Fibroblast of skin of back (primary cell): Measurements from ENCODE around the gene NPM1.
"Not testable (repeated sequence)": the region's sequence is repeated elsewhere in the genome, so short reads cannot be mapped to it uniquely, and the experiment has no call there.

Experiments used
- DNase-seq: peaks from one replicate; pipeline ENCODE4 v3.0.0-alpha.2; 2013

Gene NPM1

GRCh38 chr5:171386006-171386671, 1.5 kb upstream of the NPM1 start:
- DNase-seq = no peak

GRCh38 chr5:171386861-171387344, 746 bp upstream of the NPM1 start:
- DNase-seq = peak; percentile 22

- peak; percentile 79 for DNase-seq
Measured at GRCh38 chr5:171387970-171388815, 544 bp downstream of the NPM1 start.

GRCh38 chr5:171388816-171389168, 1.1 kb downstream of the NPM1 start:
- DNase-seq = peak; percentile 9

- no peak for DNase-seq
Measured at GRCh38 chr5:171390883-171391677, 3.4 kb downstream of the NPM1 start.

- DNase-seq = no peak
Measured at GRCh38 chr5:171391996-171392577, 4.4 kb downstream of the NPM1 start.

GRCh38 chr5:171392585-171393159, 5.0 kb downstream of the NPM1 start:
- no peak for DNase-seq

GRCh38 chr5:171395042-171395441, 7.4 kb downstream of the NPM1 start:
- DNase-seq = no peak

- DNase-seq = not testable (repeated sequence)
Measured at GRCh38 chr5:171396583-171396982, 8.9 kb downstream of the NPM1 start.

GRCh38 chr5:171397190-171397589, 9.5 kb downstream of the NPM1 start:
- DNase-seq = no peak

- no peak for DNase-seq
Measured at GRCh38 chr5:171397599-171397998, 9.9 kb downstream of the NPM1 start.

- DNase-seq = not testable (repeated sequence)
Measured at GRCh38 chr5:171398660-171399059, 11.0 kb downstream of the NPM1 start.

GRCh38 chr5:171400169-171400568, 12.5 kb downstream of the NPM1 start:
- DNase-seq = no peak

- no peak for DNase-seq
Measured at GRCh38 chr5:171401167-171401947, 13.7 kb downstream of the NPM1 start.

- not testable (repeated sequence) for DNase-seq
Measured at GRCh38 chr5:171402751-171403150, 15.1 kb downstream of the NPM1 start.

GRCh38 chr5:171405615-171406014, 18.0 kb downstream of the NPM1 start:
- DNase-seq = peak; percentile 26

- DNase-seq = no peak
Measured at GRCh38 chr5:171407234-171407633, 19.6 kb downstream of the NPM1 start.

GRCh38 chr5:171409164-171410136, 21.8 kb downstream of the NPM1 start:
- no peak for DNase-seq

- DNase-seq = peak; percentile 26
Measured at GRCh38 chr5:171410181-171410580, 22.5 kb downstream of the NPM1 start.

- no peak for DNase-seq
Measured at GRCh38 chr5:171412186-171412585, 24.5 kb downstream of the NPM1 start.
